RWPE2 (cell line): ENCODE measurements around the gene CBX4.

Experiments
- ATAC-seq: fragments of 200-7000 bp; cut with Tn5 transposase; 3 replicates; pipeline ENCODE4 v1.9.1; 2021; ENCODE audit warnings: low read depth
- DNase-seq: peaks from one replicate; pipeline ENCODE4 v3.0.0-alpha.2; 2020; ENCODE audit warnings: low spot score
- H3K27ac ChIP-seq: fragments of 450-650 bp; 2 replicates; pipeline ENCODE4 v1.5.1; 2017; ENCODE audit warnings: mild to moderate bottlenecking; ENCODE audit not compliant: poor library complexity, severe bottlenecking
- H3K27me3 ChIP-seq: fragments of 250-450 bp; sonication (Bioruptor Pico); 2 replicates; pipeline ENCODE4 v1.5.1; 2021; ENCODE audit warnings: mild to moderate bottlenecking, moderate library complexity; ENCODE audit not compliant: insufficient read depth, poor library complexity, severe bottlenecking
- H3K36me3 ChIP-seq: fragments of 250-450 bp; sonication (Bioruptor Pico); 2 replicates; pipeline ENCODE4 v1.5.1; 2020; ENCODE audit warnings: low read depth, mild to moderate bottlenecking, moderate library complexity
- H3K4me1 ChIP-seq: fragments of 250-450 bp; sonication (Bioruptor Pico); 2 replicates; pipeline ENCODE4 v1.5.1; 2021; ENCODE audit warnings: mild to moderate bottlenecking, moderate library complexity; ENCODE audit not compliant: insufficient read depth, poor library complexity, severe bottlenecking
- H3K4me3 ChIP-seq: fragments of 250-450 bp; sonication (Bioruptor Pico); 2 replicates; pipeline ENCODE4 v1.5.1; 2021; ENCODE audit warnings: mild to moderate bottlenecking, moderate library complexity; ENCODE audit not compliant: severe bottlenecking
- H3K9me3 ChIP-seq: fragments of 250-450 bp; sonication (Bioruptor Pico); 2 replicates; pipeline ENCODE4 v1.5.1; 2021; ENCODE audit warnings: mild to moderate bottlenecking, moderate library complexity; ENCODE audit not compliant: severe bottlenecking
- CTCF ChIP-seq: fragments of 450-650 bp; IDR thresholded peaks from one replicate; pipeline ENCODE4 v1.5.1; 2017; ENCODE audit warnings: mild to moderate bottlenecking, moderate library complexity; ENCODE audit not compliant: poor library complexity, severe bottlenecking

CBX4 gene

GRCh38 chr17:79844869-79845600 is 5.8 kb upstream of the CBX4 start:
- Histone ChIP-seq H3K36me3 (no peaks in the 10 kb centered on the region), H3K9me3 (no peaks in the 10 kb centered on the region), H3K27ac (no peak overlapping the region), H3K27me3 (peaks cover 39% of the 10 kb centered on the region), H3K4me3 (no peak overlapping the region), H3K4me1 (peaks cover 6% of the 10 kb centered on the region)
- TF ChIP-seq CTCF: peak; percentile 77
- DNase-seq (no peak), ATAC-seq (no peak; the same call in 2 of the 3 replicates)

DNA sequence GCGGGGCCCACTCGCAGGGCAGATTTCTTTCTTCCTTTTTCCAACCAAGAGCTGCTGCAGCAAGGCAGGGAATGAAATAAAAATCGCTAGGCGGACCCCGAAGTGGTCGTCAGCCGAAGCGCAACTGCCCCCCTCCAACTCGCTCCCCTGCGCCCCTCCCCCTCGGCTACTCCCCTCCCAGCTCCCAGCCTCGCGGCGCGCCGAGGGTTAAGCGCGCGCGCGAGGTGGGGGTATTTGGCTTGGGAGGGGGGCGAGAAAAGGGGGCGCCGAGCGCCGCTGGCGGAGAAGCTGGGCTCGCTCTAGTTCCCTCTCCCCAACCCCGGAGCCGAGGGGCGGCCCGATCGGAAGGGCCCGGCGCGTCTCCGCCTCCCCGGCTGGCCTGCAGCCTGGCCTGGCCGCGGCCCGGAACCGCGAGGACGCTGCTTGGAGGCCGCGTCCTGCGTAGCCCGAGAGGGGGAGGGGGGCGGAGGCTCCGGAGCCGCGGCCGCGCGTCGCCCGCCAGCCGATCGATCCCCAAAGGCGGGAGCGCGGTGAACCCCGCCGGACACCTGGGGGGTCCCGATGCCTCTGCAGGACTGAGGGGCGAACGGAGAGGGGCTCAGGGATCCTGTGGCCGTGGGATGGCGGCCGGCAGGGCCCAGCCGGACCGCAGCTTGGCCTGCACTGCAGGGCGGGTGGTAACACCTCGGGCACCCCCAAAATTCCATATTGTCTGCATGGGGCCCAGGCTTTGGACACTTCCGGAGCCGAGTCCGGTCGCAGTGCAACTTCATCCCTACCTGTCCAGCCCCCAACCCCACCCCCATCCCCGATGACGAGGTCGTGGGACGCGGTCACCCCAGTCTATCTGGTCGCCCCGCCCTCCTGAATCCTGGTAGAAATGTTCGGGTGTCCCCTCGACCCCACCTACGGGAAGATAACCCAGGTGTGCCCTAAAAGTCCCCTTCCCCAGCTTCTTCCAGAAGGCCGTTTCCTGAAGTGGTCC is 4.9 kb upstream of the CBX4 start:
- DNase-seq (no peak), ATAC-seq (peak; percentile 33; the same call in 1 of the 3 replicates)
- Histone ChIP-seq H3K4me1 (peaks cover 6% of the 10 kb centered on the region), H3K9me3 (no peaks in the 10 kb centered on the region), H3K27ac (no peak overlapping the region), H3K36me3 (no peaks in the 10 kb centered on the region), H3K4me3 (peak overlapping the region; percentile 25), H3K27me3 (peaks cover 42% of the 10 kb centered on the region)
- no peak for TF ChIP-seq CTCF

DNA sequence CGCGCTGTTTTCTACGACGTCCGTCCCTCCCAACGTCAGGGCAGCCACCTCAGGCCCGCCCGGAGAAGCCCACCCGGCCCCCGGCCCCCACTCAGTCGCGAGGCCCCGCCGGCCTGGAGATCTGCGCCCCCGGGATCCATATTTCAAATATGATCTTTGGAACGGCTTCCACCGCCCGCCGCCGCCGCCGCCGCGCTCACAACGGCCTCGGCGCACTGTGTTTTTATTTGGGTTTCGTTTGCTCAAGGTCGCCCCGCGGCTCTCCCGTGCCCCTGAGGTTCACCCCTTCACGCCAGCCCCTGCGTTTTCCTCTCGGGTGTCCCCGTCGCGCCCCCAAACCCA is 4.2 kb upstream of the CBX4 start:
- Histone ChIP-seq H3K4me1 (peaks cover 6% of the 10 kb centered on the region), H3K4me3 (peak overlapping the region; percentile 25), H3K27ac (no peak overlapping the region), H3K36me3 (no peaks in the 10 kb centered on the region), H3K9me3 (no peaks in the 10 kb centered on the region), H3K27me3 (peaks cover 42% of the 10 kb centered on the region)
- DNase-seq (no peak), ATAC-seq (no peak)
- no peak for TF ChIP-seq CTCF

GRCh38 chr17:79842656-79843473 is 3.6 kb upstream of the CBX4 start:
- Histone ChIP-seq H3K27ac (no peak overlapping the region), H3K9me3 (no peaks in the 10 kb centered on the region), H3K27me3 (peaks cover 42% of the 10 kb centered on the region), H3K4me1 (peaks cover 6% of the 10 kb centered on the region), H3K36me3 (peaks cover 5% of the 10 kb centered on the region), H3K4me3 (peak overlapping the region; percentile 25)
- TF ChIP-seq CTCF: no peak
- ATAC-seq (no peak), DNase-seq (no peak)
